HG03520 (cell line): ENCODE data around the gene NRG2.

Experiments
- ATAC-seq: cut with Tn5 transposase; IDR thresholded peaks from one replicate; pipeline ENCODE4 v1.9.1; 2021; ENCODE audit warnings: mild to moderate bottlenecking, moderate library complexity; ENCODE audit not compliant: unreplicated experiment

Gene NRG2

DNA sequence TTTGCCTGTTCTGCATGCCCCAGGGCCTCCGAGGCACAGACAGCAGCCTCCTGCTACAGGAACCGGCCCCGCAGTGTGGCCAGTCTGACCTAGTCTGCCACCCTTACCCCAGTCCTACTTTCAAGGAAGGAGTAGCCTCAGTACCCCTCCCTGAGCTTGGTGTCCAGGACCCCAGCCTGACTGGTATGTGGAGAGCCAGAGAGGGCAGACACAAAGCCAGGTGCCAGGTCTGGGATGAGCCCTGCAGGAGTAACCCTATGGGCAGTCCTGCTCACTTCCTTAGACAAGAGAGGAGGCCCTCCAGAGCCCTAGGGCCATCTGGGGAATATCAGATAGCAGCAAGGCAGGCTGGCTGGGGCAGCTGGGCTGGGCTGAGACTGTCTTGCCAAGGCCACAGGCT is 67.8 kb downstream of the NRG2 start:
- ATAC-seq, result no peak

DNA sequence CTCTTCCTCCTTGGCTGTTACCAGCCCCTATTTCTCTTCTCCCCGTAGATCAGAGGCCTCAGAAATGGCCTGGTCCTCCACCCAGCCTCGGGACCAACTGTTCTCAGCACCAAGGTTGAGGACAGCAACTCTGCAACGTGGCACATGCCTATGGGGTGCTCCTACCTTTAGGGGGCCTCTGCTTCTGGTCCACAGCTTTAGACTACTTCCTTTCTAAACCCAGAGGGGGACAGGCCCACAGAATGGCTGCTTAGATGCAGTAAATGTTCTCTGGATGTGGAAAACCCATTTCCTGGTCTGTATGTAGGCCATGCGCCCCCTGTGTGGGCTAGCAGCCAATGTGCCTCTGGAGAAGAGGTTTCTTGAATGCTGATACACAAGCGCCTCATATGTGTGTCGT is 68.4 kb downstream of the NRG2 start:
- ATAC-seq, result no peak

GRCh38 chr5:139971202-139971725 is 71.8 kb downstream of the NRG2 start:
- no peak for ATAC-seq

DNA sequence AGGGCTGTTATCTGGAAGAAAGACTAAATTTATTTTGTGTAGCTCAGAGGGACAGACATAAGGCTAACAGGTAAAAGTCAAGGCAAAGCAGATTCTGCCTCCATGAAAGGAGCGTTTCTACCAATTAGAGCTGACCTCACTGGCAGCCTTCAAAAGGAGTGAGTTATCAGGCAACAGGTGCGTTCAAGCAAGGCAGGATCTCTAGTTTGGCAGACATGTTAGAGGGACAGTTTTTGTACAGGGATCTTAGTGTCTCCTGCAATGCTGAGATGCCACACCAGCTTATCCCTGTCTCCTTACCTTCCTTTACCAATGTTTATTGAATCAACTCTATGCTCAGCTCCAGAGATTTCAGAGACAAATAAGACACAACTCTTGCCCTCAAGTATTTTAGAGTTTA is 73.8 kb downstream of the NRG2 start:
- ATAC-seq, result no peak

DNA sequence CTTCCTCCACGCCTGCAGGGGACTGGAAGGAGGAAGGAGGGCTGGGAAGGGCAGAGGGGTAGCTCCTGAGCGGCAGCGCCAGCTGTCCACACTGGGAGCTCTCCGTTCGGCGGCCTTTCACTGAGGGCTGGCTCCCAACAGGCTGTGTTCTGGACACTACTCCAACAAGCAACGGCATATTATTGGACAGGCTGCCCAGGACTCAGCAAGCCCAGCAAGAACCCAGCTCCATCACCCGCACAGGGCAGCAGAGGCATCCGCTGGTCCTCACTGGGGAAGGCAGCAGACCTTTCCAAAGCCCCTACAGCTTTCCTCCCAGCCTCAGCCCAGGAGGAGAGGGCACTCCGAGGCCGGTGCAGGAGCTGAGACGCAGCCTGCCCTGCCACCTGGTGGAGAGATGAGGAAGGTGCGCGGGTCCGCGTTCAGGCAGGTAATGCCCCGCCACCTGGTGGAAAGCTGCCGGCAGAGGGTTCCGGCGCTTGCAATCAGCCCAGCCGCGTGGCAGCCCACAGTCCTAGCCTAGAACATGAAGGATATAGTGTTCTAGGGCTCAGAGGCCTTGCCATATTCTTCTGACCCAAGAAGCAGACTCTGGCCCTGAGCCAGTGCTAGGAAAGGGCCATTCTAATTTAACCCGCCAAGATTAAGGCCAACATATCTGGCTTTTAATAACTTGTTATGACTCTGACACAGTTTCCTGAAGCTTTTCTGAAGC is 74.4 kb downstream of the NRG2 start:
- ATAC-seq, result peak; percentile 79

- no peak for ATAC-seq
Measured at GRCh38 chr5:139967353-139967752, 75.7 kb downstream of the NRG2 start.

GRCh38 chr5:139966856-139967255 is 76.2 kb downstream of the NRG2 start:
- ATAC-seq, result no peak

- ATAC-seq, result no peak
Measured at GRCh38 chr5:139964994-139965565, 78.0 kb downstream of the NRG2 start.

DNA sequence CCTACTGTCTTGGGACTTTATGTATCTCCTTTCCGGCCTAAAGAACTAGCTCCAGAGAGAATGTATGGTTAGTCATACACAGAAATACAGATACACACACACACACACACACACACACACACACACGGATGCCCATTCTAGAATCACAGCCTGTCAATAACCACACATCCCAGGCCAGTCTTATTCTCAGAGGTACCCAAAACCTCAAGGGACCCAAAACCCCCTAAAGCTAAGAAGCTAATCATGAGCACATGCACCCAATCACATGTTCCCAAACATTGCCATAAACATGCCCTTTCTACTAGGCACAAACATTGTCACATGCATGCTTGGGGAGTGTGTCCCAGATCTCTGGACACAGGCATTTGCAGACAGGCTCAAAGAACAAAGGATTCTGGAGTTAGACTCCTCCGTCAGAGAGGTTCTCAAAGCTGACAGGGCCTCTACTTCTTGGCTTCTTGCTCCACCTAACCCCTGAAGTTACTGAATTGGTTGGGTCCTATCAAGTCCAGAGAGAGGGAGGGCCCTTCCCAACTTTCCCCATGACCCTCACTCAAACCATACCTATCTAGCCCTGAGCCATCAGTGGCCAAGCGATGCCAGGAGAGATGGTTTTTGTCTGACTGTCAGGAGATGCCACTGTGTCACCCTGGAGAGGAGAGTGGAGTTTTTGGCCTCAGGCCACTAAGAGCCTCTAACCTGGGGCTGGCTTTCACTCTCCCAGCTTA is 78.7 kb downstream of the NRG2 start:
- no peak for ATAC-seq

DNA sequence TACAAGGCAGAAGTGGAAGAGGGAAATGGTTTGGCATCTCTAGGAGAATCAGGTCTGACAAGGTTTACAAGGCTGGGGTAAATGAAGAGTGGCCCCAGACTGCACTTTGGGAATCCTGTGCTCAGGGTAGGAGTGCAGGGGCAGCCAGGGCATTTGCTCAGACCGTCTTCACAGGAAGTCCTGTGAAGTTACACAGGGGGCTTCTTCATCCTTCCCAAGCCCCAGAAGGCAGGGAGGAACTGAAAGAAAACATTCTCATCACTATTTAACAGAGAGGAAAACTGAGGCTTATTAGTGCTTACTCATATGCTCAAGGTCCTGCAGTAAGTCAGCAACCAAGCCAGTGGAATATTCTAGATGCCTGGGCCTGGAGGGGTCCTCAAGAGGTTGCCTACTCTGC is 80.7 kb downstream of the NRG2 start:
- no peak for ATAC-seq

DNA sequence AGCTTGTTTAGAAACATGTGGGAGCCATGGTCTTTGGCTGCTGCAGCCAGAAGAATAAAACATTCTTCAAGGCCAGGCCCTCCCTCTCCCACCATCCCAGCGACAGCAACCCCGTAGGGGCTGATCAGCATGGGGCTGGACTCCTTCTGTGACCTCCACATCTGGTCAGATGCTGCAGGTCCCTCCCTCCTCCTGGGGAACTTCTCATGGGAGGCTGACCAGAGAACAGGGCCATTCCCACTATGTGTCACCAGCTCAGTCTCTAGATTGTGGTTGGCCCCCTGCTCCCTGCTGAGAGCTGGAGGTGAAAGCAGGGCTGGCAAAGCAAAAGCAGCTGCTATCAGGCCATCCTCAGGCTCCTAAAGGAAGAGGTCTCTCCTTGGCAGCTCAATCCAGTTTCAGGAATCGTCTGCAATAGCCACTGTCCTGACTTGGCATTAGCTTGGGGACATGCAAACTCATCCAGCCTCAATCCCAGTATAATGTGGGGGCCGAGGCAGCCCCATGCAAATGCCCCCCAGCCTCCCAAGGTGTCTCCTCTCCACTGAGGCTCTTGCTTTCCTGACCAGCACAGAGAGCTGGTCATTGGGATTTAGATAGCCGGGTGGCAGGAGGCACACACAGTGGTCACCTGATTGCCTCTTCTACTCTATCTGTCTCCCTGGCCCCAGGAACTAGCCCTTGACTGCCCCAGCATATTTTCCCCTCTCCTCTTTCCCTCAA is 81.5 kb downstream of the NRG2 start:
- no peak for ATAC-seq

DNA sequence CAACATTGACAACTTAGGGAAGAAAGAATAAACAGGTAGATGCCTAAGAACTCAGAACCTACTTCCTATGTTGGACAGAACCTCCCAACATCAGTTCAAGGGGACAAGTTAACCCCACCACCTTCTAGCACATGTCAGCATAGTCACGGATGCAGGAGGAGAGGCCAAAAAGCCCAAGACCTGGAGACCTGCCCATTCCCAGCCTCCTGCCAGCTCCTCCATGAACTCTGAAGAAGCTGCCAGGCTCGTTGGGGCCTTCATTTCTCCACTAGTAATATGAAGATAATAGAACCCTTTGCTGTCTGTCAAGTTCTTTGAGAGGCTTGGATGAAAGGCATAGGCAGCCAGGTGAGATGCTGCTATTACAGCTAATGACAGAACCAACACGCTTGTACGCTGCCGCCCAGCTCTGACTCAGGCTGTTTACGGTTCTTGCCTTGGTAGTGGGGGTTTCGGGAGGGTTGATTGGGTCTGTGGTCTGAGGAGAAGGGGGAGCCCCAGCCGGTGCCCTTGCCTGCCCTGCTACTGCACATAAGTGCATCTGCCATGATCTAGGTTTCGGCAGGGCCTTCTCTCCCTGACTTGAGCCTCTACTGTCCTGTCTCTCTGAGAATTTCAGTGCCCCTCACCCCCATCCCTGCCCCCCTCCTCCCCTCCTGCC is 82.2 kb downstream of the NRG2 start:
- ATAC-seq, result peak; percentile 64

DNA sequence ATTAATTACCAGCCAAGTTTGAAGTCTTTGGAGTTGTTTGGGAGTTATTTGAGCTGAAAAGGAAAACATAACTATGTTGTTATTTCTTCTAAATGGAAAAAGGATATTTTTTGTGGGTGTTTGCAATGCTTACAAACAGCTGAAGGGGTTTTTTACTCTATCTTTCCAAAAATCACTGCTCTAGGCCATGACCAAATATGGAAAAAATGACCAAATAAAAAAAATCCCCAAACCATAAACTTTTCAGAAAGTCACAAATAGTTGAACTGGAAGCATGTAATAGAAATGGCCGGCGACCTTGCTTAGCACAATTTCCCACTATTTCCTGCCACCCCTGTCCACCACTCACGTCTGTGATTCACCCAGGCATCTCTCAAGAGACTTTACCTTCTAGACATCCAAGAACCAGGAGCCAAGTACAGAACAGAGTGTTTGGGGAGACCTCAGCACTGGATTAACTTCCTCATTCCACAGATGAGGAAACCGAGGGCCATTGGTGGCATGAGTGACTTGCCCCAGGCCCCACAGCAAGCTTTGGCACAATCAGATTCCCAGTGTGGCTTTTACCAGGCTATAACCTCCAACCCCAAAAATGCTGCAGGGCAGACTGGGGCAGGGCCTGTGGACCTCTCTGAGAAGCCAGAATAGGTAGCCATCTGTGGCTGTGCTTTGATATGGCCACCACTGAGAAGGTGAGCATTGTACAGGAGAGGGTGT is 84.5 kb downstream of the NRG2 start:
- ATAC-seq, result no peak

- ATAC-seq, result no peak
Measured at GRCh38 chr5:139956342-139956741, 86.8 kb downstream of the NRG2 start.

DNA sequence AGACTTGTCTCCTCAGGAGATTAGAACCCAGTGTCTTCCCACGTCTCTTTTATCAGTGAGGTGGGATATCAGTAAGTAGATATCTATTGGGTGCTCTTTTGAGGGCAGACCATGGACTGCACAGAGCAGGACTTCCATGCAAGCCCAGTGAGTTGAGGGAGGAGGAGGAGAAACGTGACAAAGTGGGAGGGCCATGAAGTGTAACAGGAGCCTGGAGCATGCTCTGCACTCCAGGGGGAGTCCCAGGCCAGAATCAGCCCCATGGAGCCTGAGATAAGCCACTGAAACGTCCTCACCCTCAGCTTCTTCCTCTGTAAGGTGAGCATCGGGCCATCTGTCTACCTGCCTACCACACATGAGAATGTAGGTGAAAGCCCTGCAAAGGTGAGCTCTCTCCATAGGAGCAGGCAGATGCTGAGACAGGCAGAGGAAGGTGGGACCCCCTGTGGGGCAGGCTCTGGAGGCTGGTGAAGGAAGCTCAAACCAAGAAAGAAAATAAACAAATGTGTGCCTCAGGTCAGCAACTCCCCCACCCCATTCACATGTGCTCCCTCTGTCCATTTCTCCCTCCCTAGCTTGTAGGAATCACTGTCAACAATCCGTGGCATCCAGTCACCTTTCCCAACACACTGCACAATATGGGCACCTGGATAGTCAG is 87.4 kb downstream of the NRG2 start:
- ATAC-seq, result no peak

GRCh38 chr5:139955053-139955605 is 88.0 kb downstream of the NRG2 start:
- no peak for ATAC-seq

- ATAC-seq, result no peak
Measured at GRCh38 chr5:139954462-139954861, 88.6 kb downstream of the NRG2 start.

DNA sequence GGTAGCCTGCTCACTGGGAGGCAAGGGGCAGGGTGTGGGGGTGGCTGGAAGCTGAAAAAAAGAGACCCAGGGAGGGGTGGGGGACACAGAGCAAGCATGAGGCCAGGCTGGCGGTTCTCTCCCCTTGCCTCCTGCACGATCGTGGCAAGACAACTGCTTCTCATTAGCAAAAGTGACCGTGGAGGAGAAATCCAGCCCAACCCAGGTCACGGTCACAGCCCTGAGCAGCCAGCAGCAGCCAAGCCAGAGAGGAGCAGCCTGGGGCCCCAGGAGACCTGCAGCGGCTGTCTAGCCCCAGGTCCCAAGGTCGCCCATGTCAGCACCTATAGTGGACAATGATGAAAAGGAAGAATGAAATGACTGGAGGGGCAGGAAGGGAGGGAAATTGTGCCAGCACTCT is 89.1 kb downstream of the NRG2 start:
- ATAC-seq, result no peak

GRCh38 chr5:139952574-139952973 is 90.5 kb downstream of the NRG2 start:
- no peak for ATAC-seq
